SIG-M5 treated with dmso at 0.1 percent for 504 hours (cell line): Measurements from ENCODE around the gene AP1AR.
A peak's percentile ranks its signal among the peaks of the same experiment; 100 is the strongest.

Experiments used
- DNase-seq: peaks from one replicate; lab custom pipeline; 2025; ENCODE audit not compliant: unreplicated experiment; lab: John Stamatoyannopoulos, UW

The AP1AR gene

GRCh38 chr4:112219826-112220366, 11.7 kb upstream of the AP1AR start:
- DNase-seq: no peak

GRCh38 chr4:112222219-112222955, 9.2 kb upstream of the AP1AR start:
- no peak for DNase-seq

- DNase-seq: no peak
Observed at GRCh38 chr4:112225157-112225556, 6.4 kb upstream of the AP1AR start.

GRCh38 chr4:112230879-112231778, 458 bp upstream of the AP1AR start:
- peak; percentile 91 for DNase-seq

- peak; percentile 78 for DNase-seq
Observed at GRCh38 chr4:112234952-112235609, 3.5 kb downstream of the AP1AR start.

- no peak for DNase-seq
Observed at GRCh38 chr4:112236040-112236439, 4.5 kb downstream of the AP1AR start.

GRCh38 chr4:112238833-112239232, 7.2 kb downstream of the AP1AR start:
- no peak for DNase-seq

- DNase-seq: no peak
Observed at GRCh38 chr4:112245383-112245782, 13.8 kb downstream of the AP1AR start.

GRCh38 chr4:112247021-112247420, 15.4 kb downstream of the AP1AR start:
- no peak for DNase-seq

- DNase-seq: no peak
Observed at GRCh38 chr4:112251019-112251643, 19.5 kb downstream of the AP1AR start.

GRCh38 chr4:112252234-112252633, 20.6 kb downstream of the AP1AR start:
- no peak for DNase-seq

GRCh38 chr4:112253382-112254000, 21.9 kb downstream of the AP1AR start:
- DNase-seq: peak; percentile 73

GRCh38 chr4:112257098-112257497, 25.5 kb downstream of the AP1AR start:
- DNase-seq: no peak

- DNase-seq: peak; percentile 4
Observed at GRCh38 chr4:112266823-112267222, 35.2 kb downstream of the AP1AR start.

GRCh38 chr4:112270051-112270450, 38.5 kb downstream of the AP1AR start:
- DNase-seq: no peak

- DNase-seq: peak; percentile 14
Observed at GRCh38 chr4:112270640-112271421, 39.2 kb downstream of the AP1AR start.

GRCh38 chr4:112272292-112272691, 40.7 kb downstream of the AP1AR start:
- no peak for DNase-seq

- no peak for DNase-seq
Observed at GRCh38 chr4:112274959-112275358, 43.4 kb downstream of the AP1AR start.

- no peak for DNase-seq
Observed at GRCh38 chr4:112276113-112276512, 44.5 kb downstream of the AP1AR start.

GRCh38 chr4:112277220-112277619, 45.6 kb downstream of the AP1AR start:
- no peak for DNase-seq
